ENCODE data around the gene ACVRL1. TPM values are rescaled to one million over a fixed set of nuclear protein-coding genes. Genes with fewer than 3 reads are reported as not detected.

The ACVRL1 gene
- total RNA-seq, 4 donors from 2014 or later = 2.0 to 71.3 (median 14.5) TPM

DNA sequence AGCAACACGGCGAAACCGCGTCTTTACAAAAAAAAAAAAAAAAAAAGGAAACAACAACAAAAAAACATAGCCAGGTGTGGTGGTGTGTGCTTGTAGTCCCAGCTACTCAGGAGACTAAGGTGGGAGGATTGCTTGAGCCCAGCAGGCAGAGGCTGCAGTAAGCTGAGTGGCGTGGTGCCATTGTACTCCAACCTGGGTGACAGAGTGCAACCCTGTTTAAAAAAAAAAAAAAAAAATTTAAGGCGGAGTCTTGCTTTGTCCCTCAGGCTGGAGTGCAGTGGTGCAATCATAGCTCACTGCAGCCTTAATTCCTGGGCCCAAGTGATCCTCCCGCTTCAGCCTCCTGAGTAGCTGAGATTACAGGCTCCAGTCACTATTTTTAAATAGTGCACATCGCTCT is 40.5 kb upstream of the ACVRL1 start:
- H3K9me3 ChIP-seq = no peaks in the 10 kb centered on the region
- 90 to 93% methylated on average over 8 of the region's 8 CpGs for WGBS, 2 donors
- no peak overlapping the region for H3K27ac ChIP-seq
- intact Hi-C loops (cut with DNase I) = no loop called here
- no peak overlapping the region for H3K4me3 ChIP-seq
- no peak for DNase-seq
- H3K27me3 ChIP-seq = peaks cover 0 to 96% (median 17%) of the 10 kb centered on the region in 4 donors
- H3K36me3 ChIP-seq = no peaks in the 10 kb centered on the region
- H3K4me1 ChIP-seq = peaks cover 18 to 34% (median 23%) of the 10 kb centered on the region in 3 donors
- TF ChIP-seq POLR2A (IDR thresholded peaks at IDR 0.05) = no peak
- TF ChIP-seq, protein P1, sequence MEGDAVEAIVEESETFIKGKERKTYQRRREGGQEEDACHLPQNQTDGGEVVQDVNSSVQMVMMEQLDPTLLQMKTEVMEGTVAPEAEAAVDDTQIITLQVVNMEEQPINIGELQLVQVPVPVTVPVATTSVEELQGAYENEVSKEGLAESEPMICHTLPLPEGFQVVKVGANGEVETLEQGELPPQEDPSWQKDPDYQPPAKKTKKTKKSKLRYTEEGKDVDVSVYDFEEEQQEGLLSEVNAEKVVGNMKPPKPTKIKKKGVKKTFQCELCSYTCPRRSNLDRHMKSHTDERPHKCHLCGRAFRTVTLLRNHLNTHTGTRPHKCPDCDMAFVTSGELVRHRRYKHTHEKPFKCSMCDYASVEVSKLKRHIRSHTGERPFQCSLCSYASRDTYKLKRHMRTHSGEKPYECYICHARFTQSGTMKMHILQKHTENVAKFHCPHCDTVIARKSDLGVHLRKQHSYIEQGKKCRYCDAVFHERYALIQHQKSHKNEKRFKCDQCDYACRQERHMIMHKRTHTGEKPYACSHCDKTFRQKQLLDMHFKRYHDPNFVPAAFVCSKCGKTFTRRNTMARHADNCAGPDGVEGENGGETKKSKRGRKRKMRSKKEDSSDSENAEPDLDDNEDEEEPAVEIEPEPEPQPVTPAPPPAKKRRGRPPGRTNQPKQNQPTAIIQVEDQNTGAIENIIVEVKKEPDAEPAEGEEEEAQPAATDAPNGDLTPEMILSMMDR (IDR thresholded peaks at IDR 0.05) = no peak

- no peak for DNase-seq
- Histone ChIP-seq H3K27me3 (peaks cover 0 to 96% (median 17%) of the 10 kb centered on the region in 4 donors), H3K9me3 (no peaks in the 10 kb centered on the region), H3K36me3 (no peaks in the 10 kb centered on the region), H3K4me3 (no peak overlapping the region), H3K27ac (no peak overlapping the region), H3K4me1 (peaks cover 18 to 34% (median 23%) of the 10 kb centered on the region in 3 donors)
- intact Hi-C loops (cut with DNase I) = no loop called here
- TF ChIP-seq POLR2A (IDR thresholded peaks at IDR 0.05) = no peak
- TF ChIP-seq, protein P1 (IDR thresholded peaks at IDR 0.05) = no peak
Measured at GRCh38 chr12:51867371-51867770, 39.9 kb upstream of the ACVRL1 start.

DNA sequence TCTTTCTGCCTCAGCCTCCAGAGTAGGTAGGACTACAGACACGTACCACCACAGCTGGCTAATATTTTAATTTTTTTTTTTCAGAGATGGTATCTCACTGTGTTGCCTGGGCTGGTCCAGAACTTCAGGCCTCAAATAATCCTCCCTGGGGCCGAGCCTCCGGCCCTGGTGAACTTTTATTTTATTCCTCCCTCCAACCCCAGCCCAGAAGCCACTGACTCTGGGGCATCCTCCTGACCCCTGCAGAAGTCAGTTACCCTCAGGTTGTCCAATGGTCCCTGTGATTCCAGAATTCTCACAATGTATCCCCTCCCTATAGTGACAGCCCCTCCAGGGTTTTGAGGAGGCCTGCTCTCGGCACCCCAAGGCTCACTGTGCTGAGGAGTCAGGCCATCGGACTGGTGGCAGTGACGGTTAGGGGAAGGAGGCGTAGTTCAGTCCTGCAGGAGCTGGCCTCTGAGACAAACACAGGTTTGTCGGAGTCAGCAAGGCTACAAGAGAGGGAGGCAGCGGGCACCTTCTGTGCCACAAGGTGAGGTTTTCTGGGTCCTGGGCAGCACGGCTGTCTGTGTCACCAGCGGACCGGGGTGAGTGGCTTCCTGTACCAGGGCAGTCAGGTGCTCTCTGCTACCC is 39.4 kb upstream of the ACVRL1 start:
- Histone ChIP-seq H3K9me3 (no peaks in the 10 kb centered on the region), H3K4me3 (no peak overlapping the region), H3K4me1 (peaks cover 18 to 34% (median 23%) of the 10 kb centered on the region in 3 donors), H3K36me3 (no peaks in the 10 kb centered on the region), H3K27me3 (peaks cover 0 to 92% (median 17%) of the 10 kb centered on the region in 4 donors), H3K27ac (no peak overlapping the region)
- no peak for DNase-seq
- no peak for TF ChIP-seq POLR2A (IDR thresholded peaks at IDR 0.05)
- TF ChIP-seq, protein P1 (IDR thresholded peaks at IDR 0.05) = no peak
- intact Hi-C loops (cut with DNase I) = no loop called here
- WGBS, 2 donors = 74 to 84% methylated on average over 3 to 6 of the region's 12 CpGs

- DNase-seq = no peak
- H3K4me3 ChIP-seq = peak overlapping the region; percentile 20 to 64 (median 40)
- intact Hi-C loops (cut with DNase I) = no loop called here
Measured at GRCh38 chr12:51868821-51869495, 38.3 kb upstream of the ACVRL1 start.

GRCh38 chr12:51869496-51869865 is 37.8 kb upstream of the ACVRL1 start:
- WGBS, 2 donors = 0 to 44% methylated on average over 1 to 10 of the region's 20 CpGs
- Histone ChIP-seq H3K4me3 (peak overlapping the region; percentile 20 to 64 (median 40)), H3K27me3 (peaks cover 0 to 89% (median 9%) of the 10 kb centered on the region in 4 donors), H3K36me3 (no peaks in the 10 kb centered on the region), H3K27ac (no peak overlapping the region), H3K4me1 (peaks cover 7 to 19% (median 12%) of the 10 kb centered on the region in 3 donors), H3K9me3 (no peaks in the 10 kb centered on the region)
- TF ChIP-seq, protein P1 (IDR thresholded peaks at IDR 0.05) = no peak
- intact Hi-C loops (cut with DNase I) = no loop called here
- DNase-seq = no peak

More at GRCh38 chr12:51868821-51869495, 38.3 kb upstream of the ACVRL1 start:
- WGBS, 2 donors = 11 to 15% methylated on average over 9 of the region's 67 CpGs
- Histone ChIP-seq H3K4me1 (peaks cover 11 to 24% (median 17%) of the 10 kb centered on the region in 3 donors), H3K27ac (no peak overlapping the region), H3K9me3 (no peaks in the 10 kb centered on the region), H3K36me3 (no peaks in the 10 kb centered on the region), H3K27me3 (peaks cover 0 to 89% (median 13%) of the 10 kb centered on the region in 4 donors)
- TF ChIP-seq POLR2A (IDR thresholded peaks at IDR 0.05) = no peak
- TF ChIP-seq, protein P1 (IDR thresholded peaks at IDR 0.05) = no peak
